ENCODE results near the gene UTF1.

UTF1 gene

DNA sequence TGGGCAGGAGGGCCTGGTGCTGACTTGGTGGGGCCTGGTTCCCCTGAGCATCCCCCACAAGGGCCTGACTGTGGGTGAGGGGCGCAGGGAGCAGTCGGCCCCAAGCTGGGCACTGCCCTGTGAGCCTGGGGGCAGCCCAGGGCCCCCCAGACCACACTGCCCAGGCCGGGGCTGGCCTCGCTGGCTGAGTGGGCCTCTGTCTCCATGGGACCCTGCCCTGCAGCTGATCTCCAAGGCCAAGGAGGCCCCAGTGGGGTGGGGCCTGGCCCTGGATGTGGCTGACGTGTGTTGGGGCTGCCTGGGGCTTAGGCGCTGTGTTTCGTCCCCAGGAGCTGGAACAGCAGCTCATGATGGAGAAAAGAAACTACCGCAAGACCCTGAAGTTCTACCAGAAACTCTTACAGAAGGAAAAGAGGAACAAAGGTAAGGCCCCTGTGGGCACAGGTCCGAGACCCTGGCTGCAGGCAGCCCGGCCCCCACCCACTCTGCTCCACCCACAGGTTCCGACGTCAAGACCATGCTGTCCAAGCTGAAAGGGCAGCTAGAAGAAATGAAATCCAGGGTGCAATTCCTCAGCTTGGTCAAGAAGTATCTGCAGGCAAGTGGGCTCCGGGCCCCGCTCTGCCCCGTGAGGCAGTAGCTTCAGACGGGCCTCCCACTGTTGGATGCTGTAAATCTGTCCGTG is 23.5 kb upstream of the UTF1 start:
- H3K4me2 ChIP-seq (ENCODE audit: low read length) = no peak overlapping the region
- H2AFZ ChIP-seq (ENCODE audit: low read depth, low read length) = no peak overlapping the region
- no peaks in the 10 kb centered on the region for H3K79me2 ChIP-seq (ENCODE audit: low read length)
- H3K9me3 ChIP-seq (ENCODE audit: insufficient read depth, low read length) = no peaks in the 10 kb centered on the region
- no peak overlapping the region for H3K9ac ChIP-seq (ENCODE audit: low read length)
- no peaks in the 10 kb centered on the region for H3K27me3 ChIP-seq (ENCODE audit: low read depth, low read length)
- no peak overlapping the region for H3K4me3 ChIP-seq (ENCODE audit: low read length)
- no peaks in the 10 kb centered on the region for H3K4me1 ChIP-seq (ENCODE audit: low read length)
- no peaks in the 10 kb centered on the region for H3K36me3 ChIP-seq (replicated peaks; ENCODE audit: low read depth, low read length)
- no peak overlapping the region for H3K27ac ChIP-seq (ENCODE audit: low read length)
- TF ChIP-seq EZH2phosphoT487 (IDR thresholded peaks at IDR 0.05; ENCODE audit: low read depth) = no peak
- TF ChIP-seq, protein P1, sequence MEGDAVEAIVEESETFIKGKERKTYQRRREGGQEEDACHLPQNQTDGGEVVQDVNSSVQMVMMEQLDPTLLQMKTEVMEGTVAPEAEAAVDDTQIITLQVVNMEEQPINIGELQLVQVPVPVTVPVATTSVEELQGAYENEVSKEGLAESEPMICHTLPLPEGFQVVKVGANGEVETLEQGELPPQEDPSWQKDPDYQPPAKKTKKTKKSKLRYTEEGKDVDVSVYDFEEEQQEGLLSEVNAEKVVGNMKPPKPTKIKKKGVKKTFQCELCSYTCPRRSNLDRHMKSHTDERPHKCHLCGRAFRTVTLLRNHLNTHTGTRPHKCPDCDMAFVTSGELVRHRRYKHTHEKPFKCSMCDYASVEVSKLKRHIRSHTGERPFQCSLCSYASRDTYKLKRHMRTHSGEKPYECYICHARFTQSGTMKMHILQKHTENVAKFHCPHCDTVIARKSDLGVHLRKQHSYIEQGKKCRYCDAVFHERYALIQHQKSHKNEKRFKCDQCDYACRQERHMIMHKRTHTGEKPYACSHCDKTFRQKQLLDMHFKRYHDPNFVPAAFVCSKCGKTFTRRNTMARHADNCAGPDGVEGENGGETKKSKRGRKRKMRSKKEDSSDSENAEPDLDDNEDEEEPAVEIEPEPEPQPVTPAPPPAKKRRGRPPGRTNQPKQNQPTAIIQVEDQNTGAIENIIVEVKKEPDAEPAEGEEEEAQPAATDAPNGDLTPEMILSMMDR (IDR thresholded peaks at IDR 0.05; ENCODE audit: low read depth, low read length) = no peak
- H4K20me1 ChIP-seq (ENCODE audit: insufficient read depth, low read length) = no peaks in the 10 kb centered on the region

- Histone ChIP-seq H3K9ac (ENCODE audit: low read length) (no peak overlapping the region), H2AFZ (ENCODE audit: low read depth, low read length) (no peak overlapping the region), H3K4me3 (ENCODE audit: low read length) (no peak overlapping the region), H4K20me1 (ENCODE audit: insufficient read depth, low read length) (no peaks in the 10 kb centered on the region), H3K4me2 (ENCODE audit: low read length) (no peak overlapping the region), H3K9me3 (ENCODE audit: insufficient read depth, low read length) (no peaks in the 10 kb centered on the region), H3K36me3 (replicated peaks; ENCODE audit: low read depth, low read length) (no peaks in the 10 kb centered on the region), H3K4me1 (ENCODE audit: low read length) (no peaks in the 10 kb centered on the region), H3K79me2 (ENCODE audit: low read length) (no peaks in the 10 kb centered on the region), H3K27me3 (ENCODE audit: low read depth, low read length) (no peaks in the 10 kb centered on the region), H3K27ac (ENCODE audit: low read length) (no peak overlapping the region)
- no peak for TF ChIP-seq EZH2phosphoT487 (IDR thresholded peaks at IDR 0.05; ENCODE audit: low read depth)
Observed at GRCh38 chr10:133207041-133207600, 22.9 kb upstream of the UTF1 start.

GRCh38 chr10:133207627-133208026 is 22.4 kb upstream of the UTF1 start:
- H3K9ac ChIP-seq (ENCODE audit: low read length) = no peak overlapping the region
- no peaks in the 10 kb centered on the region for H3K79me2 ChIP-seq (ENCODE audit: low read length)
- H4K20me1 ChIP-seq (ENCODE audit: insufficient read depth, low read length) = no peaks in the 10 kb centered on the region
- H2AFZ ChIP-seq (ENCODE audit: low read depth, low read length) = no peak overlapping the region
- H3K4me3 ChIP-seq (ENCODE audit: low read length) = no peak overlapping the region
- H3K9me3 ChIP-seq (ENCODE audit: insufficient read depth, low read length) = no peaks in the 10 kb centered on the region
- H3K27ac ChIP-seq (ENCODE audit: low read length) = no peak overlapping the region
- H3K4me1 ChIP-seq (ENCODE audit: low read length) = no peaks in the 10 kb centered on the region
- no peaks in the 10 kb centered on the region for H3K27me3 ChIP-seq (ENCODE audit: low read depth, low read length)
- TF ChIP-seq, protein P1 (IDR thresholded peaks at IDR 0.05; ENCODE audit: low read depth, low read length) = no peak
- TF ChIP-seq EZH2phosphoT487 (IDR thresholded peaks at IDR 0.05; ENCODE audit: low read depth) = no peak
- H3K36me3 ChIP-seq (replicated peaks; ENCODE audit: low read depth, low read length) = no peaks in the 10 kb centered on the region
- H3K4me2 ChIP-seq (ENCODE audit: low read length) = no peak overlapping the region

DNA sequence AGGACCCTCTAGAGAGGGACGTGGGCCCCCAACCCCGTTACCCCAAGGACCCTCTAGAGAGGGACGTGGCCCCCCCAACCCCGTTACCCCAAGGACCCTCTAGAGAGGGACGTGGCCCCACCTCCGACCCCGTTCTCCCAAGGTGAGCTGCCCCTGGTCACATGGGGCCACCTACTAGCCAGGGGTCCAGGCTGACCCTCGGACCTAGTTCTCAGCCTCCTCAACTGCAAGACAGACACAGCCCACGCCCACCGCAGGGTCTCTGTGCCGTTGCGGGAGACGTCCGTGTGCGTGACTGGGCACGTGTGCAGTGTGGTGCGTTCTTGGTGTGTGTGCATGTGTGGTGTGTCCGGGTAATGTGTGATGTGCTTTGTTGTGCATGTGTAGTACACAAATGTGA is 21.6 kb upstream of the UTF1 start:
- Histone ChIP-seq H3K4me3 (ENCODE audit: low read length) (no peak overlapping the region), H3K4me1 (ENCODE audit: low read length) (no peaks in the 10 kb centered on the region), H3K79me2 (ENCODE audit: low read length) (no peaks in the 10 kb centered on the region), H2AFZ (ENCODE audit: low read depth, low read length) (no peak overlapping the region), H3K9me3 (ENCODE audit: insufficient read depth, low read length) (no peaks in the 10 kb centered on the region), H3K27me3 (ENCODE audit: low read depth, low read length) (no peaks in the 10 kb centered on the region), H3K36me3 (replicated peaks; ENCODE audit: low read depth, low read length) (no peaks in the 10 kb centered on the region), H3K4me2 (ENCODE audit: low read length) (no peak overlapping the region), H3K9ac (ENCODE audit: low read length) (no peak overlapping the region), H4K20me1 (ENCODE audit: insufficient read depth, low read length) (no peaks in the 10 kb centered on the region), H3K27ac (ENCODE audit: low read length) (no peak overlapping the region)
- TF ChIP-seq, protein P1 (IDR thresholded peaks at IDR 0.05; ENCODE audit: low read depth, low read length) = no peak
- TF ChIP-seq EZH2phosphoT487 (IDR thresholded peaks at IDR 0.05; ENCODE audit: low read depth) = no peak
